Liver (tissue), 9 donors: ENCODE results near the gene FAM78B. TPM values are rescaled to one million over a fixed set of nuclear protein-coding genes. Genes with fewer than 3 reads are reported as not detected.

Source experiments
- DNase-seq: peaks from one replicate; pipeline ENCODE4 v3.0.0-alpha.2; 2017; ENCODE audit warnings: low spot score
- H3K27ac ChIP-seq, 2 donors: one replicate each; pipeline ENCODE4 v1.7.0; 2013; ENCODE audit warnings: inconsistent platforms in 2 of 2, low read length in 2 of 2, control low read depth in 1 of 2, low read depth in 1 of 2, mild to moderate bottlenecking in 1 of 2
- H3K27me3 ChIP-seq, 4 donors: one replicate each; pipeline versions ENCODE4 v1.6.1 to v1.7.0; 2013; ENCODE audit warnings: low read length in 3 of 4, inconsistent platforms in 1 of 4, mild to moderate bottlenecking in 1 of 4, moderate library complexity in 1 of 4; ENCODE audit not compliant: control insufficient read depth in 4 of 4, insufficient read depth in 4 of 4
- H3K36me3 ChIP-seq, 4 donors: one replicate each; pipeline versions ENCODE4 v1.6.1 to v1.7.0; 2013; ENCODE audit warnings: low read length in 3 of 4, mild to moderate bottlenecking in 3 of 4, low read depth in 1 of 4, moderate library complexity in 1 of 4; ENCODE audit not compliant: control insufficient read depth in 4 of 4, insufficient read depth in 3 of 4
- H3K4me1 ChIP-seq, 4 donors: one replicate each; pipeline versions ENCODE4 v1.6.1 to v1.7.0; 2013; ENCODE audit warnings: low read length in 3 of 4, mild to moderate bottlenecking in 3 of 4, moderate library complexity in 1 of 4; ENCODE audit not compliant: control insufficient read depth in 4 of 4, insufficient read depth in 4 of 4
- H3K4me3 ChIP-seq, 3 donors: one replicate each; pipeline versions ENCODE4 v1.6.1 to v1.7.0; 2013; ENCODE audit warnings: low read length in 3 of 3, control low read depth in 1 of 3, low read depth in 1 of 3, mild to moderate bottlenecking in 1 of 3
- H3K9ac ChIP-seq, 2 donors: one replicate each; pipeline ENCODE4 v1.7.0; 2013; ENCODE audit warnings: low read length in 2 of 2, mild to moderate bottlenecking in 2 of 2, moderate library complexity in 2 of 2, control low read depth in 1 of 2, low read depth in 1 of 2
- H3K9me3 ChIP-seq, 4 donors: one replicate each; pipeline versions ENCODE4 v1.6.1 to v1.7.0; 2013; ENCODE audit warnings: low read length in 3 of 4; ENCODE audit not compliant: control insufficient read depth in 4 of 4
- EGR1 ChIP-seq, 2 donors: IDR thresholded peaks; 2 replicates each; pipeline ENCODE4 v1.6.1; 2016 to 2018; ENCODE audit warnings: antibody characterized with exemption in 2 of 2, low read depth in 2 of 2
- FOXA1 ChIP-seq: IDR thresholded peaks from 2 replicates; pipeline ENCODE4 v1.6.1; 2016; ENCODE audit warnings: antibody characterized with exemption
- FOXA2 ChIP-seq: IDR thresholded peaks from 2 replicates; pipeline ENCODE4 v1.6.1; 2016; ENCODE audit warnings: antibody characterized with exemption
- GABPA ChIP-seq, 2 donors: IDR thresholded peaks in 1 of 2; conservative IDR thresholded peaks in 1 of 2; 2 replicates each; pipeline ENCODE4 v1.6.1; 2016; ENCODE audit warnings: antibody characterized with exemption in 2 of 2, mild to moderate bottlenecking in 1 of 2, moderate library complexity in 1 of 2
- HNF4A ChIP-seq, 2 donors: conservative IDR thresholded peaks; 2 replicates each; pipeline ENCODE4 v1.6.1; 2016; ENCODE audit warnings: antibody characterized with exemption in 2 of 2, mild to moderate bottlenecking in 2 of 2
- HNF4G ChIP-seq: IDR thresholded peaks from 2 replicates; pipeline ENCODE4 v1.6.1; 2016; ENCODE audit warnings: antibody characterized with exemption
- JUND ChIP-seq, 2 donors: IDR thresholded peaks; 2 replicates each; pipeline ENCODE4 v1.6.1; 2016; ENCODE audit warnings: antibody characterized with exemption in 2 of 2
- NR2F2 ChIP-seq: IDR thresholded peaks from 2 replicates; pipeline ENCODE4 v1.6.1; 2016; ENCODE audit warnings: antibody characterized with exemption
- RAD21 ChIP-seq, 2 donors: IDR thresholded peaks; 2 replicates each; pipeline ENCODE4 v1.6.1; 2016; ENCODE audit warnings: antibody characterized with exemption in 2 of 2, mild to moderate bottlenecking in 2 of 2
- RXRA ChIP-seq, 2 donors: IDR thresholded peaks; 2 replicates each; pipeline ENCODE4 v1.6.1; 2017 to 2018; ENCODE audit warnings: antibody characterized with exemption in 2 of 2, mild to moderate bottlenecking in 1 of 2
- SP1 ChIP-seq: IDR thresholded peaks from 2 replicates; pipeline ENCODE4 v1.6.1; 2018; ENCODE audit warnings: antibody characterized with exemption, mild to moderate bottlenecking
- TAF1 ChIP-seq: conservative IDR thresholded peaks from 2 replicates; pipeline ENCODE4 v1.6.1; 2016; ENCODE audit warnings: antibody characterized with exemption, mild to moderate bottlenecking
- YY1 ChIP-seq: IDR thresholded peaks from 2 replicates; pipeline ENCODE4 v1.6.1; 2016; ENCODE audit warnings: antibody characterized with exemption, mild to moderate bottlenecking
- WGBS: extraction: QIAGEN DNeasy Blood & Tissue Kit; methylation state at CpG from one replicate; pipeline ENCODE4 v1.1.7; 2013; 5-methylcytosine and 5-hydroxymethylcytosine counted together
- polyA plus RNA-seq, 2 donors: library from polyadenylated mRNA; stranded (reverse) in 1 of 2; unstranded in 1 of 2; fragments of 200-250 nt in 1 of 2; fragments of >200 nt in 1 of 2; fragmentation: Nextera tagmentation in 1 of 2; extraction: Ambion mirVana in 1 of 2; gene quantifications; one replicate each; pipeline versions ENCODE4 v1.2.1 to v1.2.3, GENCODE V29; 2013 to 2015
- total RNA-seq, 2 donors: library from RNA; depleted of rRNA; stranded (reverse); fragments of >200 nt; gene quantifications; one replicate each; pipeline ENCODE4 v1.2.3, GENCODE V29; 2014
- TF ChIP-seq, protein P1 (sequence below): IDR thresholded peaks from 2 replicates; pipeline ENCODE4 v1.6.1; 2016; ENCODE audit warnings: antibody characterized with exemption
- TF ChIP-seq, protein P2 (sequence below): IDR thresholded peaks from 2 replicates; pipeline ENCODE4 v1.6.1; 2016; ENCODE audit warnings: antibody characterized with exemption
- TF ChIP-seq, protein P3 (sequence below): fragments of 150-350 bp; IDR thresholded peaks from 2 replicates; pipeline ENCODE4 v1.5.1; 2017; ENCODE audit warnings: improper control_type of control experiment, low read depth, low read length; ENCODE audit not compliant: missing input control
- TF ChIP-seq, protein P4 (sequence below): IDR thresholded peaks from 2 replicates; pipeline ENCODE4 v1.6.1; 2016; ENCODE audit warnings: antibody characterized with exemption, mild to moderate bottlenecking
- TF ChIP-seq, protein P5 (sequence below): IDR thresholded peaks from 2 replicates; pipeline ENCODE4 v1.6.1; 2016; ENCODE audit warnings: antibody characterized with exemption
- donor health status: healthy.
- donor health status: healthy.
- donor health status: healthy.
- donor health status: healthy.
- donor health status: healthy.

Gene FAM78B
- total and polyA plus RNA-seq, 4 donors, result 0.14 to 0.92 (median 0.49) TPM

DNA sequence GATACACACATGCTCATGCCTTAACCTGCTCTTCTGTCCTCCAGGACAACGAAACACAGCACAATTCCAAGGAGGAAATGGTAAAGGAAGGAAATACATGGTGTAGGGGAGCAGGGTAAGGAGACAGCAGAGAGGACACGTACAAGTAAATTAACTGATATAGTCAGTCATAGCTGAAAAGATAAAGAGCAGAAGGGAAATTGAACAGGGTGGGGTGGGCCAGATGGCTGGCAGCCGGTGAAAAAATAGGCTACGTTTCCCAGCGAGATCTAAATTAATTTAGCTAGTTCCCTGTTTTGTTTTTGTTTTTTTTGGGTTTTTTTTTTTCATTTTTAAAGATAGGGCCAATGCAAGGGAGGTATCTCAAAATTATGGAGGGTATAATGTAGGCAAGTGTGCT is 109.2 kb downstream of the FAM78B start:
- H3K36me3 ChIP-seq, result no peaks in the 10 kb centered on the region
- H3K4me1 ChIP-seq, result no peaks in the 10 kb centered on the region
- no peak overlapping the region for H3K4me3 ChIP-seq
- 74% methylated on average over 5 of the region's 5 CpGs for WGBS
- H3K27ac ChIP-seq, result no peak overlapping the region
- H3K27me3 ChIP-seq, result no peaks in the 10 kb centered on the region
- no peak for DNase-seq
- TF ChIP-seq JUND (IDR thresholded peaks at IDR 0.05), result no peak
- TF ChIP-seq EGR1 (IDR thresholded peaks at IDR 0.05; ENCODE audit: low read depth in 2 of 2), result no peak
- TF ChIP-seq RAD21 (IDR thresholded peaks at IDR 0.05), result no peak
- no peak for TF ChIP-seq SP1
- TF ChIP-seq, protein P1, sequence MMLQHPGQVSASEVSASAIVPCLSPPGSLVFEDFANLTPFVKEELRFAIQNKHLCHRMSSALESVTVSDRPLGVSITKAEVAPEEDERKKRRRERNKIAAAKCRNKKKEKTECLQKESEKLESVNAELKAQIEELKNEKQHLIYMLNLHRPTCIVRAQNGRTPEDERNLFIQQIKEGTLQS, result no peak
- TF ChIP-seq, protein P2, sequence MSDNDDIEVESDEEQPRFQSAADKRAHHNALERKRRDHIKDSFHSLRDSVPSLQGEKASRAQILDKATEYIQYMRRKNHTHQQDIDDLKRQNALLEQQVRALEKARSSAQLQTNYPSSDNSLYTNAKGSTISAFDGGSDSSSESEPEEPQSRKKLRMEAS, result no peak
- no peak for TF ChIP-seq TAF1
- TF ChIP-seq RXRA (IDR thresholded peaks at IDR 0.05), result no peak
- TF ChIP-seq FOXA1, result no peak
- no peak for TF ChIP-seq HNF4G
- no peak for TF ChIP-seq GABPA (IDR thresholded peaks at IDR 0.05 in 1 of 2, conservative IDR thresholded peaks at IDR 0.05 in 1 of 2)
- no peak for TF ChIP-seq YY1
- TF ChIP-seq, protein P3, sequence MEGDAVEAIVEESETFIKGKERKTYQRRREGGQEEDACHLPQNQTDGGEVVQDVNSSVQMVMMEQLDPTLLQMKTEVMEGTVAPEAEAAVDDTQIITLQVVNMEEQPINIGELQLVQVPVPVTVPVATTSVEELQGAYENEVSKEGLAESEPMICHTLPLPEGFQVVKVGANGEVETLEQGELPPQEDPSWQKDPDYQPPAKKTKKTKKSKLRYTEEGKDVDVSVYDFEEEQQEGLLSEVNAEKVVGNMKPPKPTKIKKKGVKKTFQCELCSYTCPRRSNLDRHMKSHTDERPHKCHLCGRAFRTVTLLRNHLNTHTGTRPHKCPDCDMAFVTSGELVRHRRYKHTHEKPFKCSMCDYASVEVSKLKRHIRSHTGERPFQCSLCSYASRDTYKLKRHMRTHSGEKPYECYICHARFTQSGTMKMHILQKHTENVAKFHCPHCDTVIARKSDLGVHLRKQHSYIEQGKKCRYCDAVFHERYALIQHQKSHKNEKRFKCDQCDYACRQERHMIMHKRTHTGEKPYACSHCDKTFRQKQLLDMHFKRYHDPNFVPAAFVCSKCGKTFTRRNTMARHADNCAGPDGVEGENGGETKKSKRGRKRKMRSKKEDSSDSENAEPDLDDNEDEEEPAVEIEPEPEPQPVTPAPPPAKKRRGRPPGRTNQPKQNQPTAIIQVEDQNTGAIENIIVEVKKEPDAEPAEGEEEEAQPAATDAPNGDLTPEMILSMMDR, result no peak
- TF ChIP-seq, protein P4, sequence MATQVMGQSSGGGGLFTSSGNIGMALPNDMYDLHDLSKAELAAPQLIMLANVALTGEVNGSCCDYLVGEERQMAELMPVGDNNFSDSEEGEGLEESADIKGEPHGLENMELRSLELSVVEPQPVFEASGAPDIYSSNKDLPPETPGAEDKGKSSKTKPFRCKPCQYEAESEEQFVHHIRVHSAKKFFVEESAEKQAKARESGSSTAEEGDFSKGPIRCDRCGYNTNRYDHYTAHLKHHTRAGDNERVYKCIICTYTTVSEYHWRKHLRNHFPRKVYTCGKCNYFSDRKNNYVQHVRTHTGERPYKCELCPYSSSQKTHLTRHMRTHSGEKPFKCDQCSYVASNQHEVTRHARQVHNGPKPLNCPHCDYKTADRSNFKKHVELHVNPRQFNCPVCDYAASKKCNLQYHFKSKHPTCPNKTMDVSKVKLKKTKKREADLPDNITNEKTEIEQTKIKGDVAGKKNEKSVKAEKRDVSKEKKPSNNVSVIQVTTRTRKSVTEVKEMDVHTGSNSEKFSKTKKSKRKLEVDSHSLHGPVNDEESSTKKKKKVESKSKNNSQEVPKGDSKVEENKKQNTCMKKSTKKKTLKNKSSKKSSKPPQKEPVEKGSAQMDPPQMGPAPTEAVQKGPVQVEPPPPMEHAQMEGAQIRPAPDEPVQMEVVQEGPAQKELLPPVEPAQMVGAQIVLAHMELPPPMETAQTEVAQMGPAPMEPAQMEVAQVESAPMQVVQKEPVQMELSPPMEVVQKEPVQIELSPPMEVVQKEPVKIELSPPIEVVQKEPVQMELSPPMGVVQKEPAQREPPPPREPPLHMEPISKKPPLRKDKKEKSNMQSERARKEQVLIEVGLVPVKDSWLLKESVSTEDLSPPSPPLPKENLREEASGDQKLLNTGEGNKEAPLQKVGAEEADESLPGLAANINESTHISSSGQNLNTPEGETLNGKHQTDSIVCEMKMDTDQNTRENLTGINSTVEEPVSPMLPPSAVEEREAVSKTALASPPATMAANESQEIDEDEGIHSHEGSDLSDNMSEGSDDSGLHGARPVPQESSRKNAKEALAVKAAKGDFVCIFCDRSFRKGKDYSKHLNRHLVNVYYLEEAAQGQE, result no peak
- no peak for TF ChIP-seq NR2F2
- no peak for TF ChIP-seq HNF4A (conservative IDR thresholded peaks at IDR 0.05)
- no peak for TF ChIP-seq FOXA2
- TF ChIP-seq, protein P5, sequence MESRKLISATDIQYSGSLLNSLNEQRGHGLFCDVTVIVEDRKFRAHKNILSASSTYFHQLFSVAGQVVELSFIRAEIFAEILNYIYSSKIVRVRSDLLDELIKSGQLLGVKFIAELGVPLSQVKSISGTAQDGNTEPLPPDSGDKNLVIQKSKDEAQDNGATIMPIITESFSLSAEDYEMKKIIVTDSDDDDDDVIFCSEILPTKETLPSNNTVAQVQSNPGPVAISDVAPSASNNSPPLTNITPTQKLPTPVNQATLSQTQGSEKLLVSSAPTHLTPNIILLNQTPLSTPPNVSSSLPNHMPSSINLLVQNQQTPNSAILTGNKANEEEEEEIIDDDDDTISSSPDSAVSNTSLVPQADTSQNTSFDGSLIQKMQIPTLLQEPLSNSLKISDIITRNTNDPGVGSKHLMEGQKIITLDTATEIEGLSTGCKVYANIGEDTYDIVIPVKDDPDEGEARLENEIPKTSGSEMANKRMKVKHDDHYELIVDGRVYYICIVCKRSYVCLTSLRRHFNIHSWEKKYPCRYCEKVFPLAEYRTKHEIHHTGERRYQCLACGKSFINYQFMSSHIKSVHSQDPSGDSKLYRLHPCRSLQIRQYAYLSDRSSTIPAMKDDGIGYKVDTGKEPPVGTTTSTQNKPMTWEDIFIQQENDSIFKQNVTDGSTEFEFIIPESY, result no peak
- no peaks in the 10 kb centered on the region for H3K9me3 ChIP-seq
- no peak overlapping the region for H3K9ac ChIP-seq
